ENCODE measurements around the gene ABHD6. TPM values are rescaled to one million over a fixed set of nuclear protein-coding genes. Genes with fewer than 3 reads are reported as not detected.

Gene ABHD6
- total and polyA plus RNA-seq, 2 donors (not counting 3 experiments of a cell fraction or from before 2014, with no cell fraction given): 5.8 to 7.5 TPM

- ChIA-PET CTCF (interaction anchor here (1.2 to 3.1 kb wide), 4 partner anchors 14 to 53 kb away, joined by 3 to 12 read pairs (median 9); no protein-coding TSS in a partner anchor), POLR2A (interaction anchor here (1.5 kb wide), 1 partner anchor 75 kb away, joined by 3 read pairs; the partner anchor contains the start of genes HTD2 and RPP14)
- no TSS peak for BruUV-seq (replicated peaks)
- Histone ChIP-seq H3K4me1 (ENCODE audit: control insufficient read depth, extremely low read depth, insufficient read depth, low read length) (no peaks in the 10 kb centered on the region), H3K79me2 (ENCODE audit: control insufficient read depth, insufficient read depth, low read length) (no peaks in the 10 kb centered on the region), H3K9me3 (replicated peaks; ENCODE audit: control insufficient read depth, insufficient read depth, low read length) (no peaks in the 10 kb centered on the region), H3K9ac (replicated peaks; ENCODE audit: extremely low read depth, insufficient read depth, low read length) (no peak overlapping the region), H2AFZ (ENCODE audit: low read depth, low read length) (no peak overlapping the region), H3K4me2 (ENCODE audit: insufficient read depth, low read length) (no peak overlapping the region), H3K36me3 (ENCODE audit: control insufficient read depth in 2 of 2, extremely low read depth in 1 of 2, insufficient read depth in 2 of 2, low read length in 2 of 2) (no peaks in the 10 kb centered on the region), H3K27me3 (ENCODE audit: control insufficient read depth in 2 of 2, insufficient read depth in 2 of 2, low read length in 2 of 2) (peaks cover 9 to 12% of the 10 kb centered on the region in 2 experiments), H3K4me3 (replicated peaks in 1 of 3; ENCODE audit: insufficient read depth in 1 of 3, low read depth in 1 of 3, low read length in 3 of 3) (no peak overlapping the region), H4K20me1 (replicated peaks; ENCODE audit: control insufficient read depth, extremely low read depth, insufficient read depth, low read length) (no peaks in the 10 kb centered on the region), H3K27ac (ENCODE audit: insufficient read depth, low read depth, low read length) (no peak overlapping the region), H3K9me1 (replicated peaks; ENCODE audit: control insufficient read depth, extremely low read depth, insufficient read depth, low read length) (no peaks in the 10 kb centered on the region)
- dilution Hi-C loops (cut with MboI; ENCODE audit: extremely low pct_ligation_motif_present, low sequenced_read_pairs): no loop called here
- FAIRE-seq: no peak
- intact Hi-C loops (cut with micrococcal nuclease): no loop called here
- TF ChIP-seq GATA2 (IDR thresholded peaks at IDR 0.05; ENCODE audit: insufficient read depth, insufficient read length, low read depth, low read length) (no peak), MAX (IDR thresholded peaks at IDR 0.05; ENCODE audit: insufficient read depth, insufficient read length) (no peak), POLR2A (IDR thresholded peaks at IDR 0.05; ENCODE audit: low read depth, low read length) (no peak), CTCF (IDR thresholded peaks at IDR 0.05; ENCODE audit: extremely low read depth in 1 of 2, insufficient read depth in 1 of 2, low read depth in 1 of 2, low read length in 2 of 2) (no peak), POLR2AphosphoS5 (IDR thresholded peaks at IDR 0.05; ENCODE audit: insufficient read depth, low read depth, low read length) (no peak), JUN (IDR thresholded peaks at IDR 0.05; ENCODE audit: borderline replicate concordance, insufficient read depth, insufficient read length, low read depth) (no peak), EZH2 (IDR thresholded peaks at IDR 0.05; ENCODE audit: borderline replicate concordance, low read depth, low read length, severe bottlenecking) (no peak), FOS (IDR thresholded peaks at IDR 0.05; ENCODE audit: borderline replicate concordance, insufficient read depth, low read length) (no peak)
- no peak for DNase-seq (ENCODE audit: low read depth, low spot score)
Measured at GRCh38 chr3:58230876-58231552, 6.6 kb upstream of the ABHD6 start.
